IPS-18c (cell line): Measurements from ENCODE around the gene OR52K2.
"Not testable (repeated sequence)": the region's sequence is repeated elsewhere in the genome, so short reads cannot be mapped to it uniquely, and the experiment has no call there.

Experiments used
- H3K4me3 ChIP-seq: 2 replicates; pipeline ENCODE4 v1.7.0; 2013; ENCODE audit warnings: low read depth, mild to moderate bottlenecking, low read length, moderate library complexity; ENCODE audit not compliant: insufficient read depth
- H3K9me3 ChIP-seq: one replicate; pipeline ENCODE4 v1.6.1; 2013; ENCODE audit warnings: mild to moderate bottlenecking, low read length, moderate library complexity; ENCODE audit not compliant: control insufficient read depth, insufficient read depth

Gene OR52K2

GRCh38 chr11:4466871-4467442 is 17.9 kb downstream of the OR52K2 start:
- H3K4me3 ChIP-seq: no peak overlapping the region
- no peaks in the 10 kb centered on the region for H3K9me3 ChIP-seq

GRCh38 chr11:4467811-4468606 is 18.9 kb downstream of the OR52K2 start:
- H3K4me3 ChIP-seq: no peak overlapping the region
- H3K9me3 ChIP-seq: no peaks in the 10 kb centered on the region

- Histone ChIP-seq H3K9me3 (no peaks in the 10 kb centered on the region), H3K4me3 (no peak overlapping the region)
Measured at GRCh38 chr11:4479644-4480043, 30.5 kb downstream of the OR52K2 start.

- Histone ChIP-seq H3K4me3 (no peak overlapping the region), H3K9me3 (no peaks in the 10 kb centered on the region)
Measured at GRCh38 chr11:4480577-4481239, 31.6 kb downstream of the OR52K2 start.

GRCh38 chr11:4481240-4481582 is 32.1 kb downstream of the OR52K2 start:
- no peak overlapping the region for H3K4me3 ChIP-seq
- no peaks in the 10 kb centered on the region for H3K9me3 ChIP-seq

- no peaks in the 10 kb centered on the region for H3K9me3 ChIP-seq
- H3K4me3 ChIP-seq: no peak within 1 kb of the TSS
Measured at GRCh38 chr11:4482445-4482844, 33.4 kb downstream of the OR52K2 start, which contains the start of gene OR52K1. Gene OR52K1, plus strand, starts transcription at chr11:4482646. Its CDS starts 6,255 bp downstream, at chr11:4488901.

GRCh38 chr11:4484310-4484709 is 35.2 kb downstream of the OR52K2 start:
- no peak overlapping the region for H3K4me3 ChIP-seq
- H3K9me3 ChIP-seq: no peaks in the 10 kb centered on the region

GRCh38 chr11:4491405-4491804 is 42.3 kb downstream of the OR52K2 start:
- H3K9me3 ChIP-seq, H3K4me3 ChIP-seq: not testable (repeated sequence)

GRCh38 chr11:4491878-4492606 is 42.9 kb downstream of the OR52K2 start:
- Histone ChIP-seq H3K9me3 (no peaks in the 10 kb centered on the region), H3K4me3 (no peak overlapping the region)

- Histone ChIP-seq H3K4me3 (no peak overlapping the region), H3K9me3 (no peaks in the 10 kb centered on the region)
Measured at GRCh38 chr11:4493480-4493818, 44.4 kb downstream of the OR52K2 start.

- H3K4me3 ChIP-seq: no peak overlapping the region
- no peaks in the 10 kb centered on the region for H3K9me3 ChIP-seq
Measured at GRCh38 chr11:4495487-4495886, 46.4 kb downstream of the OR52K2 start.

- H3K9me3 ChIP-seq: no peaks in the 10 kb centered on the region
Measured at GRCh38 chr11:4495986-4496385, 46.9 kb downstream of the OR52K2 start.

GRCh38 chr11:4496557-4497248 is 47.6 kb downstream of the OR52K2 start:
- Histone ChIP-seq H3K4me3 (no peak overlapping the region), H3K9me3 (no peaks in the 10 kb centered on the region)

More at GRCh38 chr11:4495986-4496385, 46.9 kb downstream of the OR52K2 start:
- H3K4me3 ChIP-seq: no peak overlapping the region
